ENCODE measurements around the gene MKI67.
"Not testable (repeated sequence)": the region's sequence is repeated elsewhere in the genome, so short reads cannot be mapped to it uniquely, and the experiment has no call there.

Gene MKI67

DNA sequence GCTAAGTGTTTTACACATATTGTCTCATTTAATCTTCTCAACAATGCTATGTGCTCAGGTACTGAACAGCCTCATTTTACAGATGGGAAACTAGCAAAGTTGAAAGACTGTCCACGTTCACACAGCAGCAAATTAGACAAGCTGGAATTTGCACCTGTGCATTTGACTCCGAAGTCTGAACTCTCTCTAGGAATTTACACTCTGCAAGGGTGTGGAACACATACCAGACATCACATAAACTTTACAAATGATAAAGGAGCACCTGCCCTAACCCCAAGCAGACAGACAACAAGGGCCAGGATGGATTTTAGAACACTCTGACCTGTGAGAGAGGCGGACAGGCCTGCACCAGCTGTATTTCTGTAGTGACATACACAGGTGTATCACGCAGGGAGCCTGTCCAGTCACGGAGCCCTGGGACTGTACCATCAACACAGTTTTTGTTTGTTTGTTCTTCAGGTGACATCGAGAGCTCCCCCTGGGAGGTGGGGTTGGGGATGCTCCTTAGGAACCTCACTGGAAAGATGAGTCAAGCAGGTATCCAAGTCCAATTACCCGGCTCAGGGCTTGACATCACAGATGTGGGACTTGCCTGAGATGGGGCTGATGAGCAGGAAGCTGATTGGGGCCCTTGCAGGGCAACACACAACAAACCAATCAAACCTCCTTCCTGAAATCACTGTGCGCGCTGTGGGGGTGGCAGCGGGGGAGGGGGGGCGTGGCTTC lies 31.0 kb downstream of the MKI67 start:
- TF ChIP-seq CTCF (IDR thresholded peaks at IDR 0.05; ENCODE audit: low read depth, low read length): no peak
- H3K4me3 ChIP-seq (replicated peaks in 1 of 2; ENCODE audit: low read depth in 2 of 2, low read length in 2 of 2): no peak overlapping the region

DNA sequence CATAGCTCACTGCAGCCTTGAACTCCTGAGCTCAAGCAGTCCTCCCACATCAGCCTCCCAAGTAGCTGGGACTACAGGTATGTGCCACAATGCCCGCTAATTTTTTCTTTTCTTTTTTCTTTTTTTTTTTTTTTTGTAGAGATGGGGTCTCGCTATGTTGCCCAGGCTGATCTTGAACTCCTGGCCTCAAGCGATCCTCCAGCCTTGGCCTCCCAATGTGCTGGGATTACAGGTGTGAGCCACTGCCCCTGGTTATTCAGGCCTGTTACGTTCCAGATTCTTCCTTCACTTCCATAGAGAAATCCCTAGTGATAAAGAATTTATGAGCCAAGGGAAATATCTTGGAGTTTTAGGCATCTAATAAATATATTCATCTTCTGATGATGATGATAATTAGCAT lies 31.6 kb downstream of the MKI67 start:
- DNase-seq (ENCODE audit: low read depth in 2 of 2); H3K4me3 ChIP-seq (replicated peaks in 1 of 2; ENCODE audit: low read depth in 2 of 2, low read length in 2 of 2): not testable (repeated sequence)

More for the DNA sequence above, 31.0 kb downstream of the MKI67 start:
- DNase-seq (ENCODE audit: low read depth in 2 of 2): no peak

GRCh38 chr10:128092454-128092853 lies 33.8 kb downstream of the MKI67 start:
- H3K4me3 ChIP-seq (replicated peaks in 1 of 2; ENCODE audit: low read depth in 2 of 2, low read length in 2 of 2): no peak overlapping the region
- TF ChIP-seq CTCF (IDR thresholded peaks at IDR 0.05; ENCODE audit: low read depth, low read length): no peak
- DNase-seq (ENCODE audit: low read depth in 2 of 2): peak; percentile 21 to 26

- no peak for TF ChIP-seq CTCF (IDR thresholded peaks at IDR 0.05; ENCODE audit: low read depth, low read length)
Observed at GRCh38 chr10:128091636-128092210, 34.5 kb downstream of the MKI67 start.

DNA sequence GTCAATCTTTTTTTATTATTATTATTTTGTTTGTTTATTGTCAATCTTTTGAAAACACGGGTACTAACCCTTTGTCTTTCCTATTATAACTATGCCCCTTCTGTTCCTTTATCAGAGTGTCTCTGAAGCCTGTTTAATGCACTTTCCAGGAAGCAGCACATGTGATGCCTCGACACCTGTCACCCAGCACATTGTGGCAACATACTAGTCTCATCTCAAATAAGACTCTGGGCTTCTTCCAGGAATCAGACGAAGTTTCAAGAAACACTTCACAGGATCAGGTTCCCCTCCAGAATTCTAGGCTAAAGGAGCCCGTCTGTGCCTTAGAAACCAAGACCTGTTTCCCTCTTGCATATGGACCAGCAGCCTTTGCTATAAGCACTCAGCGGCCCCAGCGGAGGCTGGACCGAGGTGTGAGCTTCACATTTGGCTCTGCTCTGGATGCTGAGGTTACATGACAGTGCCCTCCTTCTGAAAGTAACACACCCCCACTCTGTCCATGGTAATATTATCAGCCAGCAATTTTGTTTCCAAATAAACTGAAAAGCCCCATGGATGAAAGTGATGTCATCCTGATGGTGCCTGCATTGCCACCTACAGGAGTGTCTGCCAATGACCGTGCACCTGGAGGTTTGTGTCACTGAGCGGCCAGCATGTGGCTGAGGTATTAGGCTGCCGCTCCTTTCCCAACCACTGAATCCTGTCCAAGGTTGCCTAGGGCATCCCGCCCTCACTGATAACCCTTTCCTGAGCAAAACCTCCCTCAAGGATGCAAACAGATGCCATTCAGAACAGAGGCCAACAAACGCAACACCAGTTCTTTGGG lies 38.1 kb downstream of the MKI67 start:
- DNase-seq (ENCODE audit: low read depth in 2 of 2): no peak
- TF ChIP-seq CTCF (IDR thresholded peaks at IDR 0.05; ENCODE audit: low read depth, low read length): no peak
- no peak overlapping the region for H3K4me3 ChIP-seq (replicated peaks in 1 of 2; ENCODE audit: low read depth in 2 of 2, low read length in 2 of 2)

More at GRCh38 chr10:128091636-128092210, 34.5 kb downstream of the MKI67 start:
- no peak overlapping the region for H3K4me3 ChIP-seq (replicated peaks in 1 of 2; ENCODE audit: low read depth in 2 of 2, low read length in 2 of 2)
- DNase-seq (ENCODE audit: low read depth in 2 of 2): no peak

DNA sequence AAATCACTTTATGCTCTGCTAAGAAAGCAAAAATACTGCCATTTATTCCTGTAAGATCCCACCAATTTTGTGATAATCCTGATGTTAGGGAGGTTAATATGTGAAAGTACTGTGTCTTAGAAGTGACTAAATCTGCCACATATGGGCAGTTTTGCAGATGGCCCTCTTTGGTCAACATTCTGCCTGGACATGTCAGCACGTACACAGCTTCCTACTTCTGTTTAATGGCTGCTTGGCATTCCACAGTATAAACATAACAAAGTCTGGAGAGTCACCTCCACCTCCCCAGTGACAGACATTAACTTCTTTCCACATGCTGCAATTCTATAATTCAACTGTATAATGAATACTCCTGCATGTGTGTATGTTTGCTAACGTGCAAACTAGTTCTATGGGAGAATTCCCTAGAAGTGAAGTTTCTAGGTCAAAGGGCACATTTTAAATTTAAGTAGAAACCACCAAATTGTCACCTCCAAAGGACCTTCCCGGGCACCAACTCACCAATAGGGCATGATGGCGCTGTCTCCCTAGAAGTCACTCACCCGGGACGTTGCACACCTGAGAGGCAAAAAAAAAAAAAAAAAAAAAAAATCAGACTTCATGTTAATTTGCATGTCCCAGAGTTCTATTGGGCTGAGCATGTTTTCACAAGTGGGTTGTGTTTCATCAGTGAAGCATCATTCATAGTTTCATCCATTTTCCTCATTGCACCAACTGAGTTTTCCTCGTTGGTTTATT lies 38.9 kb downstream of the MKI67 start:
- no peak for DNase-seq (ENCODE audit: low read depth in 2 of 2)
- no peak for TF ChIP-seq CTCF (IDR thresholded peaks at IDR 0.05; ENCODE audit: low read depth, low read length)
- no peak overlapping the region for H3K4me3 ChIP-seq (replicated peaks in 1 of 2; ENCODE audit: low read depth in 2 of 2, low read length in 2 of 2)

Measured in cardiac fibroblast (primary cell).